ENCODE measurements around the gene KCNMA1.

DNA sequence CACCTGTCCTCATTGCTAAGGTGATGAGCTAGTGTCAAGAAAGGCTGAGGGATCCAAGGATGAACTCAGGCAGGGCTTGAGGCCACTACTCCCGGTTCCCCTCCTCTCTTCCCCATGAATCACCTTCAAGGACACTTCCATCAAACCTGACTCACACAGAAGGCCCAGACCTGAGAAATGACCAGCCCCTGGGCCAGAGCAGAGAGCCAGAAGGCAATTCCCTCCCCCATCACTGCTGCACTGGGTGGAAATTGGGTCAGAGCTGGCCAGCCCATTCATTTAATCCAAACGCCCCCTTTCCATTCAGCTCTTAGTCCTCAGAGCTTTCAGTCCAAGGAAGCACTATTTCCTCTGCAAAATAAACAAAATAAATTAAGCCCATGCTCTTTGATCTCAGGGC, 182.0 kb downstream of the KCNMA1 start:
- TF ChIP-seq, protein P1, sequence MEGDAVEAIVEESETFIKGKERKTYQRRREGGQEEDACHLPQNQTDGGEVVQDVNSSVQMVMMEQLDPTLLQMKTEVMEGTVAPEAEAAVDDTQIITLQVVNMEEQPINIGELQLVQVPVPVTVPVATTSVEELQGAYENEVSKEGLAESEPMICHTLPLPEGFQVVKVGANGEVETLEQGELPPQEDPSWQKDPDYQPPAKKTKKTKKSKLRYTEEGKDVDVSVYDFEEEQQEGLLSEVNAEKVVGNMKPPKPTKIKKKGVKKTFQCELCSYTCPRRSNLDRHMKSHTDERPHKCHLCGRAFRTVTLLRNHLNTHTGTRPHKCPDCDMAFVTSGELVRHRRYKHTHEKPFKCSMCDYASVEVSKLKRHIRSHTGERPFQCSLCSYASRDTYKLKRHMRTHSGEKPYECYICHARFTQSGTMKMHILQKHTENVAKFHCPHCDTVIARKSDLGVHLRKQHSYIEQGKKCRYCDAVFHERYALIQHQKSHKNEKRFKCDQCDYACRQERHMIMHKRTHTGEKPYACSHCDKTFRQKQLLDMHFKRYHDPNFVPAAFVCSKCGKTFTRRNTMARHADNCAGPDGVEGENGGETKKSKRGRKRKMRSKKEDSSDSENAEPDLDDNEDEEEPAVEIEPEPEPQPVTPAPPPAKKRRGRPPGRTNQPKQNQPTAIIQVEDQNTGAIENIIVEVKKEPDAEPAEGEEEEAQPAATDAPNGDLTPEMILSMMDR (conservative IDR thresholded peaks at IDR 0.05; ENCODE audit: low read depth, low read length): no peak
- TF ChIP-seq EZH2phosphoT487 (IDR thresholded peaks at IDR 0.05; ENCODE audit: borderline replicate concordance, low read length): no peak

All from PC-3 (cell line).